Body of pancreas (tissue), 4 donors: ENCODE data around the gene CDC27.

Experiments
- POLR2A ChIP-seq, 3 donors: fragments of 450-650 bp; IDR thresholded peaks; one replicate each; pipeline ENCODE4 v1.6.1; 2016; ENCODE audit warnings: antibody characterized with exemption in 3 of 3, mild to moderate bottlenecking in 2 of 3
- TF ChIP-seq, protein P1 (sequence below), 7 experiments: fragments of 450-650 bp in 4 of 7; fragments of 200-600 bp in 3 of 7; sonication (generic) in 3 of 7; IDR thresholded peaks; one replicate each; pipeline ENCODE4 v1.5.1; 2016 to 2019; ENCODE audit warnings: antibody characterized with exemption in 7 of 7

DNA sequence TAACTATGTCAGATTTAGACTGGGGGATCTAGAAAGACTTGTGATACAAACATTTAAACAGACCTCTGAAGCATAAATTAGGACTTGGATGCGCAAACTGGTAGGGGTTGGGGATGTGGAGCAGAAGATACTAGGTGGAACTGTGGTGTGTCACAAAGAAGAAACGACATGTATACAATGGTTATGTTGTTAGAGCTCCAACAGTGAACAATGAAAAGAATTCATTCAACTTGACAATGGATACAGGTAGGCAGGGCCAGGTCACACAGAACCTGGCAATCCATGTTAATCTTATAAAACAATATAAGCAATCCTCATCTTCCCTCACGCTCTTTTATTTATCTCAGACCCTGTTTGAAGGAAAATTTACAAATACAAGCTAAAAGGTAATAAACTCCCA is 102.0 kb downstream of the CDC27 start:
- TF ChIP-seq POLR2A (IDR thresholded peaks at IDR 0.05) = no peak
- TF ChIP-seq, protein P1, sequence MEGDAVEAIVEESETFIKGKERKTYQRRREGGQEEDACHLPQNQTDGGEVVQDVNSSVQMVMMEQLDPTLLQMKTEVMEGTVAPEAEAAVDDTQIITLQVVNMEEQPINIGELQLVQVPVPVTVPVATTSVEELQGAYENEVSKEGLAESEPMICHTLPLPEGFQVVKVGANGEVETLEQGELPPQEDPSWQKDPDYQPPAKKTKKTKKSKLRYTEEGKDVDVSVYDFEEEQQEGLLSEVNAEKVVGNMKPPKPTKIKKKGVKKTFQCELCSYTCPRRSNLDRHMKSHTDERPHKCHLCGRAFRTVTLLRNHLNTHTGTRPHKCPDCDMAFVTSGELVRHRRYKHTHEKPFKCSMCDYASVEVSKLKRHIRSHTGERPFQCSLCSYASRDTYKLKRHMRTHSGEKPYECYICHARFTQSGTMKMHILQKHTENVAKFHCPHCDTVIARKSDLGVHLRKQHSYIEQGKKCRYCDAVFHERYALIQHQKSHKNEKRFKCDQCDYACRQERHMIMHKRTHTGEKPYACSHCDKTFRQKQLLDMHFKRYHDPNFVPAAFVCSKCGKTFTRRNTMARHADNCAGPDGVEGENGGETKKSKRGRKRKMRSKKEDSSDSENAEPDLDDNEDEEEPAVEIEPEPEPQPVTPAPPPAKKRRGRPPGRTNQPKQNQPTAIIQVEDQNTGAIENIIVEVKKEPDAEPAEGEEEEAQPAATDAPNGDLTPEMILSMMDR (IDR thresholded peaks at IDR 0.05) = no peak
